Erythroblast (primary cell): ENCODE measurements around the gene MED27.

Experiments used
- GATA1 ChIP-seq: IDR thresholded peaks from 2 replicates; pipeline ENCODE4 v1.6.1; 2011; ENCODE audit warnings: low read depth, mild to moderate bottlenecking, control low read depth, low read length, moderate library complexity
- POLR2A ChIP-seq: IDR thresholded peaks from 2 replicates; pipeline ENCODE4 v1.6.1; 2011; ENCODE audit warnings: mild to moderate bottlenecking, low read length

DNA sequence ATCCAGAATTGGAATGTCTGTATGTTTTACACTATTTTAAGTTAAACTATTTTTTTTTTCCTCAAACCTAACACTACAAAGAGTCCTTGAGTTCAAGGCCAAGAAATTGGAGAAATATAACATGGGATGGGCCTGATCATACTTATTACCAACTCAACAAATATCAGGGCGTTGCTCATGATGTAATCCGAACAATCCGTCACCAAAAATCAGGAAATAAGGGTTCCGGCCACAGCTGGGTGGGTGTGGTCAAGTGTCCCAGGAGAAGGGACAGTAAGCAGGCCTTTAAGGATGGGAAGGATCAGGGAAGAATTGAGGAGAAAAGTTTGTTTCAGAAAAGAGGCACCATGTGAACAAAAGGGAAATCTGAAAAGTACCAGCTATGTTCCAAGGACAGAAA is 29.8 kb downstream of the MED27 start:
- no peak for TF ChIP-seq POLR2A
- no peak for TF ChIP-seq GATA1
